ENCODE data around the gene GDF11. TPM values are rescaled to one million over a fixed set of nuclear protein-coding genes. Genes with fewer than 3 reads are reported as not detected.

The GDF11 gene
- total RNA-seq, 3 donors from 2014 or later = 0.64 to 1.6 (median 0.88) TPM

- Histone ChIP-seq H3K4me1 (peaks cover 0 to 4% of the 10 kb centered on the region in 2 donors), H3K27me3 (no peaks in the 10 kb centered on the region), H3K27ac (peak overlapping the region; percentile 13 to 53), H3K9me3 (no peaks in the 10 kb centered on the region), H3K4me3 (peak overlapping the region; percentile 49 to 86 (median 68)), H3K36me3 (no peaks in the 10 kb centered on the region)
- no peak for TF ChIP-seq POLR2A (IDR thresholded peaks at IDR 0.05)
- TF ChIP-seq POLR2AphosphoS5 (IDR thresholded peaks at IDR 0.05) = no peak
- no peak for TF ChIP-seq CTCF (IDR thresholded peaks at IDR 0.05)
- no peak for DNase-seq (ENCODE audit: low spot score in 2 of 2)
- intact Hi-C loops (cut with DNase I; ENCODE audit: low total_unique reads) = no loop called here
Measured at GRCh38 chr12:55707219-55707671, 35.7 kb upstream of the GDF11 start.

- TF ChIP-seq POLR2AphosphoS5 (IDR thresholded peaks at IDR 0.05) = no peak
- TF ChIP-seq POLR2A (IDR thresholded peaks at IDR 0.05) = no peak
- no peak for TF ChIP-seq CTCF (IDR thresholded peaks at IDR 0.05)
- Histone ChIP-seq H3K4me1 (peaks cover 0 to 4% of the 10 kb centered on the region in 2 donors), H3K27ac (peak within 1 kb of the TSS; percentile 13 to 53), H3K9me3 (no peaks in the 10 kb centered on the region), H3K27me3 (no peaks in the 10 kb centered on the region), H3K4me3 (peak within 1 kb of the TSS; percentile 49 to 86 (median 68)), H3K36me3 (no peaks in the 10 kb centered on the region)
- intact Hi-C loops (cut with DNase I; ENCODE audit: low total_unique reads) = no loop called here
- DNase-seq (ENCODE audit: low spot score in 2 of 2) = no peak
Measured at GRCh38 chr12:55707841-55708694, 34.9 kb upstream of the GDF11 start, which contains the start of gene ITGA7. TSS of gene ITGA7 (minus strand) at chr12:55707904. CDS start at chr12:55707682, 222 bp downstream.

- intact Hi-C loops (cut with DNase I; ENCODE audit: low total_unique reads) = no loop called here
- peak overlapping the region; percentile 49 to 86 (median 68) for H3K4me3 ChIP-seq
- no peak overlapping the region for H3K27ac ChIP-seq
- no peak for TF ChIP-seq POLR2A (IDR thresholded peaks at IDR 0.05)
- DNase-seq (ENCODE audit: low spot score in 2 of 2) = no peak
- no peaks in the 10 kb centered on the region for H3K27me3 ChIP-seq
- peaks cover 0 to 4% of the 10 kb centered on the region in 2 donors for H3K4me1 ChIP-seq
- no peaks in the 10 kb centered on the region for H3K9me3 ChIP-seq
- no peaks in the 10 kb centered on the region for H3K36me3 ChIP-seq
Measured at GRCh38 chr12:55708695-55709233, 34.2 kb upstream of the GDF11 start.

- Histone ChIP-seq H3K27ac (peak overlapping the region in 1 of 2 donors; percentile 14), H3K4me3 (no peak overlapping the region)
- intact Hi-C loops (cut with DNase I; ENCODE audit: low total_unique reads) = no loop called here
Measured at GRCh38 chr12:55711786-55712553, 31.0 kb upstream of the GDF11 start.

More at GRCh38 chr12:55711786-55712553, 31.0 kb upstream of the GDF11 start:
- H3K36me3 ChIP-seq = no peaks in the 10 kb centered on the region
- peaks cover 3 to 4% of the 10 kb centered on the region in 2 donors for H3K4me1 ChIP-seq
- TF ChIP-seq CTCF (IDR thresholded peaks at IDR 0.05) (no peak), POLR2A (IDR thresholded peaks at IDR 0.05) (no peak), POLR2AphosphoS5 (IDR thresholded peaks at IDR 0.05) (no peak)
- no peaks in the 10 kb centered on the region for H3K9me3 ChIP-seq
- no peaks in the 10 kb centered on the region for H3K27me3 ChIP-seq
- no peak for DNase-seq (ENCODE audit: low spot score in 2 of 2)
